SKM-1 treated with dmso at 0.1 percent for 144 hours (cell line): ENCODE data around the gene GRAP2.

Experiments used
- DNase-seq: peaks from one replicate; lab custom pipeline; 2025; ENCODE audit not compliant: unreplicated experiment; lab: John Stamatoyannopoulos, UW

The GRAP2 gene

DNA sequence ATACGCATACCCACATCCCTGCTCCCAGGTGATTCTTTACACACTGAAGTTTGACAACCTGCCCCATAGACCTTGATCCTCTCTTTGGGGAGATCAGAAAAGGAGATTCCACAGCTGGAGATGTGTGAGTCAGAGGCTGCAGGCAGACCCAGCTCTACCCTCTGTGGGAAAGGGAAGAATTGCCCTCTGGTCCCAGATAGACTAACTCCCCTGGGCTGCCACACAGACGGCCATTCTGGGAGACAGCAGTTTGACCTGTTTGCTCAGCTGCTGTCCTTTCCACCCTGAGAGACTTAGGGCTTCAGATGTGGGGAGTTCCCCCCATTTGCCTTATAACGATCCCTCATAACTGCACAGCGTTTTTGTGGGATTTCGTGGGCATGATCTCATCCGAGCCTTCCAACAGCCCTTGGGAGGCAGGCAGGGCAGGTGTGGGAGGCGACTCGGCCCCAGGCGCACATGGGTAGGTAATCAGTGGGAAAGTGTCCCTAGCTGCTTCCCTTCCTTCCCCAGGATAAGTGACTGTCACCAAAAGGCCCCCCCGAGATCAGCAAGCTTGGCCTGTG lies 107.9 kb downstream of the GRAP2 start:
- DNase-seq, result no peak

DNA sequence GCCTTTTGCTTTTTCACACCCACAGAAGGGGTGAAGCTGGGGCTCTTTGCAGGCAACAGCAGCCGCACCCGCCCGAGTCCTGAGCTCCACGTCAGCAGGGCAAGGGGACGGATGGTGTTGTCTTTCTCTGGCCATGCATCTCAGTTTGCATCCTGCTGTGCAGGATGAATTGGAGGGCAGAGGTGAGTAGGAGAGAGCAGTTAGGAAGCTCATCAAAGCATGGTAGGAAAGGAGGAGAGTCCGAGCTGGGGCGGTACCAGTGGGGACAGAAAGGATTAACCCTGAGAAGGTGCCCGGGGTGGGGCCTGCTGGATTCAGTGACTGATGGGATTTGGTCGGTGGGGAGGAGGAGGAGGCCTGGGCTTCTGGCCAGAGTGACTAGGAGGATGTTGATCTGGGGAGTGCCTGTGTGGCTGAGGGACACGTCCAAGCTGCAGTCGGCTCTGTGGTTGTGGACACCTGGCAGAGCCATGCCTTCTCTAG lies 108.4 kb downstream of the GRAP2 start:
- DNase-seq, result no peak

DNA sequence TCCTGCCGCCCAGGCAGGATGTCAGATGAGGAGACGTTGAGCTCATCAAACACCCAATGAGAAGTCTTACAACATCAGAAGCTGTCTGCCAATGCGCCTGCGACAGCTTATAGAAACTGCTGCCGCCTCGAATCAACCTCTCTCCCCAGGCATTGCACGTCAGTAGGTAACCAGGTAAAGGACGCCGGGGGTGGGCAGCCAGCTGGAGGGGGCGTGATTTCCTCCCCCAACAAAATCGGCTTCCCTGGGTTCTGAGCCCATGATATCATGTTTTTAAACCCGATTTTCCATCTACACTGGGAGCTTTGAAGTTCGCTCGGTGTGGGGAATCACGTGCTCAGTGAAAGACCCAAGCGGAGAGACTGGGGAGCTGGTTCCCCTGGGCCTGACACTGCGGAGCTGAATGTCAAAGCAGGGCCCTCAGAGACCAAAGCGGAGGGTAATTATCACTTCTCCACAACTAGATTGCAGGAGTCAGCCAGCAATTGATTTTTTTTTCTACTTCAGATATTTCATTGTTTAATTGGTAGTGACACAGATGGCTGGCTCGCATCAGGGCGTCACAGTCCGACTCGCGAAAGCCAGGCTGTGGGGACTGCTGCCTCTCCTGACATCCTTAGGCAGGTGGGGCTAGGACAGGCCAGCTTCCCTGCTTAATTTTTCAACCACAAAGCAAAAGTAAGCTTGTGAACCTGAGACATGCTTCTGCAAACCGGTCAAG lies 109.2 kb downstream of the GRAP2 start:
- no peak for DNase-seq

DNA sequence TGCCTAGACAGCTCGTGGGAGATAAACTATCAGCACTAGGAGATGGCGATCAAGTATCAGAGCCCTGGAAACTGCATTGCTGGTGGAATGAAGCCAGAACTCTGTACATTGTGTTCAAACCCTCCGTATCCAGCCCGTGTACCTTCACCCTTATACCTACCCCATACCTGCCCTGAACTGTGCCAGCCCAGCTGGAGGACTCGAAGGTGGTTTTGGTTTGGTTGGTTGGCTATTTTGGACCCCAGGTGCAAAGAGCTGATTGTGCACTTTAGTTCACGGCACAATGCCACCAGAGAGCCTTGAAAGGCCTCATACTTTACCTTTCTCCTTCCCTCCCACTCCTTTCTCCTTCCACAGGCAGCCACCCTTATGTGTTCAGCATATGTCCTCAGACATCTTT lies 109.9 kb downstream of the GRAP2 start:
- DNase-seq, result no peak

DNA sequence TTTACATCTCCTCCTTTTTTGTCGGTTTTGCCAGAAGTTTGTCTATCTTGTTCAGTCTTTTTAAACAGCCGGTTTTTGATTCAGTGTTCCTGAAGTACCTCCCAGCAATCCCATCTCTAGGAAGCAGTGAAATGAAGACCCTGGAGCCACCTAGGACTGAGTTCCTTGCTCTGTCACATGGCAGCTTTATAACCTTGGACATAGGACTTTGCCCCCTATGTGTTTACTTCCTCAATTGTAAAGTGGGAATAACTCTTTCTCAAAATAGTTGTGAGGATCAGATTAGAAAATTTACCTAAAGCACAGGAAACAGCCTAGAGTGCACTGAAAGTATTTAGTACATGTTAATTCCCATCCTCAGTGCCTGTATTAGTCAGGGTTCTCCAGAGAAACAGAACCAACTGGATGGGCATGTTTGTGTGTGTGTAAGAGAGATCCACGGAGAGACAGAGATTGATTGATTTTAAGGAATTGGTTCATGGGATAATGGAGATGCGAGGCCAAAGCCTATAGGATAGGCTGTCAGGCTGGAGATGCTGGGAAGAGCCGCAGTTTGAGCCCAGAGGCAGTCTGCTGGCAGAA lies 113.9 kb downstream of the GRAP2 start:
- DNase-seq, result no peak

DNA sequence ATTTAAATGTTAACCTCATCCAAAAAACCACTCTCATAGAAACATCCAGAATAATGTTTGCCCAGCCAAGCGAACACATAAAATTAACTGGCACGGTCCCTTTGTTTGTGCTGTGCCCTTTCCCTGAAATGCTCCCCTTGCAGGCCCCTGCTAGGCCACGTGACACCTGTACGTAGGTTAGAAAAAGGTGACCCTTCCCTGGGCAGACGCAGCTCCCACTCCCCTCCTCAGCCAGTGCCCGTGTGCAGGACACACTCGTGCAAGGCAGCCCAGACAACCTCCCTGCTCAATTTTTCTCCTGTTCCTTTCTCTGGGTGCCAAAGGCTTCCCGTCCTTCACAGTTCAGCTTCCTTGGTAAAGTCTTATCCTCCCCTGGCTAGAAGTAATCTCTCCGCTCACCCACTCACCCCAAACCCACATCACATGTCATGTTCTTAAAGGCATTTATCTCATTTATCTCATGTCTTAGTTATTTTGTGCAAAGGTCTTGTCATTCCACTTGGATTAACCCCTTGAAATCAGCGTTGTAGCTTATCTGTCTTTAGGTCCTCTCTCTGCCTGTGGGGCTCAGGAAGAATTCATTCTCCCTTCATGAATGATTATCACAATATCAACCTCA lies 114.6 kb downstream of the GRAP2 start:
- DNase-seq, result no peak

DNA sequence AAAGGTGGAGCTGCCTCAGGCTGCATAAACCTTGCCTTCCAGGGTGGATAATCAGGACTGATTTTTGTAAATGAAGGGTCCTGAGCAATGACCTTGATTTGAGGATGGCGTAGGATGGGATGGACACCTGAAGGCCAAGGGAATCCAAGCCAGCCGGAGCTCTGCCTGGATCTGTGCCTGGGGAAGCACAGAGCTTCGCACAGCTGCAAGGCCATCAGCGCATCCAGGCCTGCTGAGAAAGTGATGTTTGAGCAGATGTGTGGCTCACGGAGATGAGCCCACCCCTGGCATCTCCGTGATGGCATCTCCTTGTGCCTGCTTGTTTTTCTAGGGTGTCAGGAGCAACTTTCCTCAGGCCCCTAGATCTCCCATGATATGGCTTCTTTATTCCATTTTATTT lies 117.2 kb downstream of the GRAP2 start:
- no peak for DNase-seq

DNA sequence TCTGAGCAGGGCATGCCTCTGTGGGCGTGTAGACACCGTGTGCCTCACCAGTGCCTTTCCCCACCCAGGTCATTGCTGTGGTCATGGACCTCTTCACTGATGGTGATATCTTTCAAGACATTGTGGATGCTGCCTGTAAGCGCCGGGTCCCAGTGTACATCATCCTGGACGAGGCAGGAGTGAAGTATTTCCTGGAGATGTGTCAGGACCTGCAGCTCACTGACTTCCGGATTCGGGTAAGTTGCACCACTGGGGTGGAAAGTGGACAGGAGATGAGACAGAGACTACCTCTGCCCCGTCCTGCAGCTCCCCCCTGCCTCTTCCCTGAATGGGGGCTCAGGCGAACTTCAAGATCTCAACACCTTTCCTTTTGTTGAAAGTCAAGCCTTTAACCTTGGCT lies 118.2 kb downstream of the GRAP2 start:
- DNase-seq, result no peak

DNA sequence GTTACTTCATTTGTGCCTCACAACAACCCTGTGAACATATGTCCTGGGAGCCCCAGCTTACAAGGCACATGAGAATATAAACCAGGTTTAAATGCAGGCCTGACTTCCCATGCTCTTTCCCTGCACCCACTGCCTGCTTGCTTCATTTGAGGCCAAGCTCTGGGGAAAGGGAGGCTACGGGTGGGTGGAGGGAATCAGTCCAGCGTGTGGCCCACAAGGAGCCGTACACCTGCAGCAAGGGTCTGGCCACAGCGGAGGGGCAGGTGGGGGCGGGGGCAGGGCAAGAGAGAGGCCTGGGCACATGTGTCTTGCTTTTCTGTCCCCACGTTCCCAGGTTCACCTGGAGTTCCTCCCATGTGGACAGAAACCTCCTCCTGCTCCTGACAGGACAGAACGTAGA lies 120.1 kb downstream of the GRAP2 start:
- no peak for DNase-seq

DNA sequence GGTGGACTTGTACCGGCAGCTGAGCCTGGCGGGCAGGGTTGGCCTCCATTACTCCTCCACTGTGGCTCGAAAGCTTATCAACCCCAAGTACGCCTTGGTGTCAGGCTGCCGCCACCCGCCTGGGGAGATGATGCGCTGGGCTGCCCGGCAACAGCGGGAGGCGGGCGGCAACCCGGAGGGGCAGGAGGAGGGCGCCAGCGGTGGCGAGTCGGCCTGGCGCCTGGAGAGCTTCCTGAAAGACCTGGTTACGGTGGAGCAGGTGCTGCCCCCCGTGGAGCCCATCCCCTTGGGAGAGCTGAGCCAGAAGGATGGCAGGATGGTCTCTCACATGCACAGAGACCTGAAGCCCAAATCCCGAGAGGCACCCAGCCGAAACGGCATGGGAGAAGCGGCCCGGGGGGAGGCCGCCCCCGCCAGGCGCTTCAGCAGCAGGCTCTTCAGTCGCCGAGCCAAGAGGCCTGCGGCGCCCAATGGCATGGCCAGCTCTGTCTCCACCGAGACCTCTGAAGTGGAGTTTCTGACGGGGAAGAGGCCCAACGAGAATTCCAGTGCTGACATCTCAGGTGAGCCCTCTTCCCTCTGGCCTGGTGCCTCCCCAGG lies 120.6 kb downstream of the GRAP2 start:
- DNase-seq, result no peak

DNA sequence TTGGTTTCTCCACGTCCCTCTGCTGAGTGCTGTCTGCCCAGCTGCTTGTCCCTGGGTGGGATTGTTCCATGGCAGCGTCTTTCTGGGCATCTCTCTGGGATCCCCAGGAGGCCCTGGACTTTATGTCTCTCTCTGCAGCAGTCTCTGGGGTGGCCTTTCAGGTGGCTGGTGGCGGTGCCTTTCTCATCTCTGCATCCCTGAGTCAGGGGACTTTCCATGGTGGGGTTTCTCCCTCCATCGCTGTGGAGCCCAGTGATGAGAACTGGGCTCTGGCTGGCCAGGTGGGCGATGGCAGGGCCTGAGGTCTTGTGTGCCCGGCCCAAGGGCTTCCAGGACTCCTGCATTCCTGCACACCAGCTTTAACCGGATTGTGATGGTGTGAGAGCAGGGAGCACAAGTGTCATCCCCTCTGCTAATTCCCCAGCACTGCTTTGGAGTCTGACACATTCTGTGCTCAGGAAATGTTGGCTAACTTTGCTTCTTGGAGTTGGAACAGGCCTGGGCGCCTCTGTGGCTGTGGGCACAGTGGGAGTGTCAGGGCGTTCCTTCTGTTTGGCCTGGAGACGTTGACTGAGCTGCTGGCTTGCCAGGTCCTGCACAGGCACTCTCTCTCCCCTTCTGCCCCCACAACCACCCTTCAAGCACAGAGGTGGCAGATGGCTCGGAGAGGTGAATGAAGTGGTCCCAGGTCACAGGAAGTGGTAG lies 121.8 kb downstream of the GRAP2 start:
- no peak for DNase-seq
